ENCODE results near the gene TSPEAR.
"Not testable (repeated sequence)": the region's sequence is repeated elsewhere in the genome, so short reads cannot be mapped to it uniquely, and the experiment has no call there.

The TSPEAR gene

DNA sequence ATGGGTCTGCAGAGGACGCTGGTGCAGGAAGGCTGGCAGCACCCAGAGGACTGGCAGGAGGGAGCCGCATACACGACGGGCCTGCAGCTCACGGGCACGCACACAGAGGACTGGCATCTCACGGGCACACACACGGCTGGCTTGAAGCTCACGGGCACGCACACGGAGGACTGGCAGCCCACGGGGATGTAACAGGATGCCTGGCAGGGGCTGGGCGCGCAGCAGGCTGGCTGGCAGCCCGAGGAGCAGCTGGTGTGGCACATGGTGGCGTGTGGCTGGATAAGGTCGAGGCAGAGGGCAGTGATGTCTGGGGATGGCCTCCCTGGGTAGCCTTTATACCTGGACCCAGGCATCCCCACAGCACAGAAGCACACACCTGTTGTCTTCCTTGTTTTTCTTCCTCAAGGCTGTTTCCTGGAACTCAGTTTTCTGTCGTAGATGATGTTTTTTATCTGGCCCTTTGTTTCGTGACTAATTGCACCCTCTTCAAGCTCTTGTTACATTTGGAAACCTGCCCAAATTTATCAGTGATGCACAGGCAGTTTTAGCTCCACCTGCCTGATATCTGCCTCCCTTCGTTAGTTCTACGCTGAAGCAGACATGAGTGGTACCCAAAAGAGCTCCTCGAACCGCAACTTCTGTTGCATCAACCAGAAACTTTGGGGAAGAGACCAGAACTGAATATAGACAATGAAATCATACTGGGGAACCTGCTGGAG, 29.4 kb downstream of the TSPEAR start, which contains the start of gene KRTAP12-1:
Gene KRTAP12-1 (minus strand): TSS at position 303 of the 719 bp plus-strand sequence. CDS start 40 bp downstream, at position 263.
- DNase-seq = no peak

DNA sequence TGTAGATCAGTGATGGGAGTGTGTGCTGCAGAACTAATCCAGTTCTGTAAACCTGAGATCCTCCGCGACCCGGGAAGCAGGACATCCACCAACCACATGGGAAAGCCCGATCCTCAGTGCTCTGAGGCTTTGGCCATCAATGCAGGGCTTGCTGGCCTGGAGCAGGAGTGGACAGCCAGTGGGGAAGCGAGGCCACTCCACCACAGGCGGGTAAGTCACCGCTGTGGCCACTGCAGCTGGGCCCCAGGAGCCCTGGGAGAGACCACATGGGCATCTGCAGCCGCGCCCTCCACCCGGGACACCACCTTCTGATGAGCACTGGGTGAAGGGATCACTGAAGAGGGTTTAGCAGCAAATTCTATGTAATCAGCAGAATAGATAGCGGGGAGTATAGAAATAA, 30.2 kb downstream of the TSPEAR start:
- DNase-seq = no peak

DNA sequence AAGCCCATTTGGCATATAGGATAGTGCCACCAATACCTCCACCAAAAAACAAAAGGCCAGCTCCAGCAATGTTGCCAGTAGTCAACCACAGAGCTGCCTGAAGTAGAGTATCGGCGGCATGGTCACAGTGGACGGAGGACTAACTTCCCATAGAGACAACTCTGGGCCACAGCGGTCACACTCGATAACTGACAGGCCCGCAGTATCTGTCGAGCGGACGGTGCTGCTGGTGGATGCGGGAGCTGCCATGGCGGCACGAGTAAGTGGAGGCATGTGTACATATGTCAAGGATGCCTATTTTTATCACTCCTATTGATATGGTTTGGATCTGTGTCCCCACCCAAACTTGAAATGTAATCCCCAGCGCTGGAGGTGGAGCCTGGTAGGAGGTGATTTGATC, 33.5 kb downstream of the TSPEAR start:
- DNase-seq = no peak

DNA sequence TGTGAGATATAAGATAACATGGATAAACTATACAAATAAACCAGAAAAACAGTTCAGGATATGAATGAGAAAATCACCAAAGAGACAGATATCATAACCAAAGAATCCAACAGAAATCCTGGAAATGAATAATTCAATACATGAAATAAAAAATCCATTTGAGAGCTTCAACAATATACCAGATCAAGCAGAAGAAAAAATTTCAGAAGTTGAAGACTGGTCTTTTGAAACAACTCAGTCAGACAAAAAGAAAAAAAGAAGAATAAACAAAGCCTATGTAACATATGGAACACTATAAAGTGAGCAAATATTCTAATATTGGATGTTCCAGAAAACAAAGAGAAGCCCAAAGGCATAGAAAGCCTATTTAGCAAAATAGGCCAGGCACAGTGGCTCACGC, 39.5 kb downstream of the TSPEAR start:
- DNase-seq = no peak

DNA sequence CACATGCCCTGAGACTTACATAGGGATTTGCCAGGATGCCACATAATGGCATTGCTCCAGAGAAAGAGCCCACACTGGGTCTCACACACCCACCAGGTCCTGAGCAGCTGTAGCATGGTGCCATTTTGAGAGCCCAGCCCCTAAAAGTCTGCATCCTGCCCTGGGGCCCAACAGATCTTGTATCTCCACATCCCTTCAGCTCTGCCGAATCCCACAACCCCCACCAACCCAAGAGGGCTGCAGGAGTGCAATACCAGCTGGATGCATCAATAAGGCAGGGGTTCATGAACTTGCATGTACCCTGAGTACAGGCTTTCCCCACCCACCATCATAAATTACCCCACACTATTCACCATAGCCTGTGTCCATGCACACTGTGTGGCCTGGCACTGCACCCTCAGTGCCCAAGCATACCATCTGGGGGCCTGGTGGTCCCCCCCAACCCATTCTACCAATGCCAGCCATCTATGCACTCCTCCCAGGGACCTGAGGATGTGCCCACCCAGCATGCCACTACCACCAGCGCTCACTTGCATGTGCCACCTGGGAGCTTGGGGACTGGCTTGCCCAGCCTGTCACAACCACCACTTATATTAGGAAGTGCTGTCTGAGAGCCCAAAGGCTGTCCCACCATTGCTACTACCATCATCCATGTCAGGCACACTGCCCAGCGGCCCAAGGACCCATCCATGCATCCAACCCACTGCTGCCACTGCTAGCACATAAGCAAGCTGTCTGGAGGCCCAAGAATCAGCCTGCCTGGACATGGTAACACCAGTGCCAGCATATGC, 40.5 kb downstream of the TSPEAR start:
- no peak for DNase-seq

DNA sequence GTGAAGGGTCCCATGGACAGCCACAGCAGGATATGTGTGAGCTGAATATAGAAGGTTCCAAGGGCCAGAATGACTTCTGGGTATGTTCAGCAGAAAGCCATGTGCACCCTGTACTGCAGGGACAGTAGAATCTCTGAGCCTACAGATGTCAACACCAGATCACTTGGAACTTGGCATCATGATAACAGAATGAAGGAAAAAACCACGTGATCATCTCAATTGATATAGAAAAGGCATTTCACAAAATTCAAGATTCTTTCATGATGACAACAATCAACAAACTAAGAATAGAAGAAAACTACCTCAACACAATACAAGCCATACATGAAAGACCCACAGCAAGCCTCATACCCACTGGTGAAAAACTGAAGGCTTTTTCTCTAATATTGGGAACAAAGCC, 43.8 kb downstream of the TSPEAR start:
- DNase-seq = no peak

DNA sequence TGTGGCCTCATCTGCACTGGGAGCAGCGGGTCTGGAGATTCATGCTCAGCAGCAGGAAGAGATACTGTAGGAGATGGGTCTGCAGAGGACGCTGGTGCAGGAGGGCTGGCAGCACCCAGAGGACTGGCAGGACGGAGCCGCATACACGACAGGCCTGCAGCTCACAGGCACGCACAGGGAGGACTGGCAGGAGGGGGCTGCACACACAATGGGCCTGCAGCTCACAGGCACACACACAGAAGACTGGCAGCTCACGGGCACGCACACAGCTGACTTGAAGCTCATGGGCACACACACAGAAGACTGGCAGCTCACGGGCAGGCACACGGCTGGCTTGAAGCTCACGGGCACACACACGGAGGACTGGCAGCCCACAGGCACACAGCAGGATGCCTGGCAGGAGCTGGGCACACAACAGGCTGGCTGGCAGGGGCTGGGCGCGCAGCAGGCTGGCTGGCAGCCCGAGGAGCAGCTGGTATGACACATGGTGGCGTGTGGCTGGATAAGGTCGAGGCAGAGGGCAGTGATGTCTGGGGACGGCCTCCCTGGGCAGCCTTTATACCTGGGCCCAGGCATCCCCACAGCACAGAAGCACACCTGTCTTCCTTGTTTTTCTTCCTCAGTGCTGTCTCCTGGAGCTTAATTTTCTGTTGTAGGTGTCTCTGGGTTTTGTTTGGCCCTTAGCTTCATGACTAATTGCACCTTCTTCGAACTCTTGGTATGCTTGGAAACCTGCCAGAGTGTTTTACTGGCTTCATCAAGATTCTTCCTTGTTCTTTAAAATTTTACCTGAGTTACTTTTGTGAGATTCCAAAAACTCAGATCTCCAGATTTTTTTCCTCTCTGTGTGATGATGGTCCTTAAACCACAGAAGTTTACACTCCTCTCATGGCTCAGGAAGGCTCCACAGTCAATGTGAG, 44.7 kb downstream of the TSPEAR start, which contains the start of gene KRTAP12-2:
Gene KRTAP12-2 (minus strand): TSS at position 527 of the 920 bp plus-strand sequence. CDS start 41 bp downstream, at position 486.
- no peak for DNase-seq

DNA sequence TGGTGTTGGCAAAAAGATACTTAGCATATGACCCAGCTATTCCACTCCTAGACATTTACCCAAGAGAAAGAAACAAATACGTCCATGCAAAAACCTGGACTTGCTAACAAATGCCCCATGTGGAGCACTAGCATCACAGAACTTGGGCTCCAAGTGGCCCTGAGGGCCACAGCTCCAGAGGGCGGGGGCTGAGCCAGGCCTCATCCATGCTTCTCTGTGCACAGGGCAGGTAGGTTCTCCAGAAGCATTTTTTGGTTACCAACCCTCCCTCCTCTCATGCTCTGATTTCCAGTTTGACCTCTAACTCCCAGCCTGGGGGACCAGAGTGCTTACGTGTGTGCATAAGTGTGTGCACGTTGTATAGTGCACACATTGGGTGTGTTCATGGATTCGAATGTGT, 46.7 kb downstream of the TSPEAR start:
- no peak for DNase-seq

DNA sequence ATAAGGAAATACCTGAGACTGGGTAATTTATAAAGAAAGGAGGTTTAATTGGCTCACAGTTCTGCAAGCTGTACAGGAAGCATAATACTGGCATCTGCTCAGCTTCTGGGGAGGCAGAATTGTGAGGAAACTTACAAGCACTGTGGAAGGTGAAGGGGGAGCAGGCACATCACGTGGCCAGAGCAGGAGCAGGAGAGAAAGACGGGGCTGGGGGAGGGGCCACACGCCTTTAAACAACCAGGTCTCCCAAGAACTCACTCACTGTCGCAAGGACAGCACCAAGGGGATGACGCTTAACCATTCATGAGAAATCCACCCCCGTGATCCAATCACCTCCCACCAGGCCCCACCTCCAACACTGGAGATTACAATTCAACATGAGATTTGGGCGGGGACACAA, 49.8 kb downstream of the TSPEAR start:
- not testable (repeated sequence) for DNase-seq

DNA sequence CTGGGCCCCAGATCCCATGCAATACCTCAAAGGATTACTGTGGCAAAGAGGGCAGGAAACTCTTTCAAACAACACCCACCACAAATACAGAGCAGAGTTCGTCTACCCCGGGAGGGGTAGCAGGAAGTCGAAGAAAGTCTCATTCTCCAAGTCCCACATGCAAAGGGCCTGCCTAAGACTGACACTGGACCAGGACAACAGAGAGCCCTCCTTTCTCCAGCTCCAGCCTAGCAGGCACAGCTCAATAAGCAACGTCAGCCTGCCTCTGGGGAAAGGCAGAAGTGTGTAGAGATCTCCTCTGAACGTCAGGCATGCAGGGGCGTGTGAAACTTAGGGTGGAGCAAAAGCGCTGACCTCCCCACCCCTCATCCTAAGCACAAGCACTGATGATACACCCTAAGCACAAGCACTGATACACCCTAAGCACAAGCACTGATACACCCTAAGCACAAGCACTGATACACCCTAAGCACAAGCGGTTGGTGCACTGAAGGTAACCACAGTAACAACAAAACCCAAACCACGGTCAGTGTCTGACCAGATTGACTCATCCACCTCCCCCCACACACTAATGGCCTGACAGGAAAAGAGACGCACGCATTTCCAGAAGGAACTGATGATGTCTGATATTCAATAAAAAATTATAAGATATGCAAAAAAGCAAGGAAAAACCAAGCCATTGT, 52.3 kb downstream of the TSPEAR start:
- no peak for DNase-seq

DNA sequence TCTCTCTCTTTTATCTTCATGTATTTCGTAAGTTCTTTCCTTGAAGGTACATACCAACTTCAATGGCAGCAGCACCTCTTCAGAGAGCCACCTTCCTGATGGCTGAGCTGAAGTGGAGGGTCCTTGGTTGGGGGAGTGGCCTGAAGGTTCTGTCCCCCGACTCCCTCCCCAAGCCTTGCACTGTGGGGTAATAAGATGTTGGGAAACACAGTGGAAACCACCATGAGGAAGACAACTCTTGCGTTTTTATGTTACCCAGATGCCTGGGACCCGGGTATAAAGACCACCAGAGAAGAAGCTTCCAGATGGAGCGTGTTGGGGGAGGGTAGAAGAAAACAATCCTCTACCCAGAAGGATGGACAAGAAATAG, 52.8 kb downstream of the TSPEAR start:
- no peak for DNase-seq

DNA sequence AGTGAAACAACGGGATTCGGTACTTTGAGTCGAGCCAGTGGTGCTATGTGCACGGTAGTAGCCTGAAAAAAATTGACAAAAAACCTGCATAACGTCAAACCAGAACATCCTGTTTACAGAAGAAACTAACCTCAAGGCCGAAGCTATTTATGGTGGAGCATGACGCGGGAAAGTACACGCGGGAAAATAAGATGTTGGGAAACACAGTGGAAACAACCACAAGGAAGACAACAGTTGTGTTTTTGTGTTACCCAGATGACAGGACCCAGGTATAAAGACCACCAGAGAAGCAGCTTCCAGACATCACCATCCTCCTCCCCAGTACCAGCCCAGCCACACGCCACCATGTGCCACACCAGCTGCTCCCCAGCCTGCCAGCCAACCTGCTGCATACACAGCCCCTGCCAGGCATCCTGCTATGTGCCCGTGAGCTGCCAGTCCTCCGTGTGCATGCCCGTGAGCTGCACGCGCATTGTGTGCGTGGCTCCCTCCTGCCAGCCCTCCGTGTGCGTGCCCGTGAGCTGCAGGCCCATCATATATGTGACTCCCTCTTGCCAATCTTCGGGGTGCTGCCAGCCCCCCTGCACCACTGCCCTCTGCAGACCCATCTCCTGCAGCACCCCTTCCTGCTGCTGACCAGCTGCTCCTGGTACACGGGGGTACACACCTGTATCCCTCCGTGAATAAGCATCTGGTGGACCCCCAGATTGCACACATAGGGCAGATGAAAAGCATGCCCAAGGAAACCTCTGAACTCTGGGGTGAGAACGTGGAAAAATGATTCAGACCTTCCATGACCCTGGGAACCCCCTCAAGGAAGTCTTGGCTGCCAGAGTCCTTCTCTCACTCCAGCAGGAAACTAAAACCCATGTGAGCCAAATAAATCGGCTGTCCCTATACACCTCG, 53.5 kb downstream of the TSPEAR start, which contains the start of gene KRTAP12-3:
Gene KRTAP12-3 (plus strand): TSS at position 298 of the 906 bp plus-strand sequence. CDS start 48 bp downstream, at position 346.
- DNase-seq = no peak

DNA sequence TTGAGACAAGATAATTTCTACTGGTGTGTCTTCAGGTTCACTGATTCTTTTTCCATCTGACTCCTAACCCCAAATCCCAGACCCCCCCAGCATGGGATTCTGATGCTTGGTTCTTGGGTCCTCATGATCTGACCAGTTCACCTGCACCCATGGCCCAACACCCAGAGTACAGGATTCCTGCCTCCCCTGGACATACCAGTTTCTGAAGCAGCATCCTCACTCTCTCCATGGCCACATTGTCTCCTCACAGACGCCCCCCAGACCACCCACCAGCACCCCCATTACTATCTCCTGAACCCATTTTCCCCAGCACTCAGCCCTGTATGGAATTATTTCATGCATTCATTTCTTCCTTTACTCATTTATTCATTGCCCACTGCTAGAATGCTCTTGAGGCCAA, 54.5 kb downstream of the TSPEAR start:
- no peak for DNase-seq

DNA sequence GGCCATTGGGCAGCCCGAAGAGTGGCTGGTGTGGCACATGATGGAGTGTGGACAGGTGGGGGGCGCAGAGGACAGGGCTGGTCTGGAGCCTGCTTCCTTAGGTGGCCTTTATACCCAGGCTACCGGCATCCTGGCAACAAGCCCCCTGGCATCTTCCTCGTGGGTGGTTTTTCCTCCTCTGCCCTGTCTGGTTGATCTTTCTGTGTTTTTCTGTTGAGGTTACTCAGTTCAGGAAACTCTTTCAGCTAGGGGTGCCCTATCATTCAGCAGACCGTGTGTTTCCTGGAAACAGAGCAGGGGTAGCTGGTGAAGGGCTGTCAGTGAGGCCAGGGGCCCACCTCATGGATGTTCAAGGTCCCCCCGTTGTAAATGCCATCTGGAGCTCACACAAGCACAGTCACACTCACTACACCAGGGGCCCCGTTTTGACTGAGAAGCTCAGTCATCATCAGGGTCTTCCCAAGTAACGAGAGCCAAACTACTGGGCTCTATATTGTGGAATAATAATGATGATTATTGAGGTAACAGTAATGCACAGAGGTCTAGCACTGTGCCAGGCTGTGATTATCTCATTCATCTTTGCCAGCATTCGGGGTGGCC, 56.7 kb downstream of the TSPEAR start, which contains the start of gene KRTAP12-4:
Gene KRTAP12-4 (minus strand): TSS at position 84 of the 600 bp plus-strand sequence. CDS start 45 bp downstream, at position 39.
- no peak for DNase-seq

DNA sequence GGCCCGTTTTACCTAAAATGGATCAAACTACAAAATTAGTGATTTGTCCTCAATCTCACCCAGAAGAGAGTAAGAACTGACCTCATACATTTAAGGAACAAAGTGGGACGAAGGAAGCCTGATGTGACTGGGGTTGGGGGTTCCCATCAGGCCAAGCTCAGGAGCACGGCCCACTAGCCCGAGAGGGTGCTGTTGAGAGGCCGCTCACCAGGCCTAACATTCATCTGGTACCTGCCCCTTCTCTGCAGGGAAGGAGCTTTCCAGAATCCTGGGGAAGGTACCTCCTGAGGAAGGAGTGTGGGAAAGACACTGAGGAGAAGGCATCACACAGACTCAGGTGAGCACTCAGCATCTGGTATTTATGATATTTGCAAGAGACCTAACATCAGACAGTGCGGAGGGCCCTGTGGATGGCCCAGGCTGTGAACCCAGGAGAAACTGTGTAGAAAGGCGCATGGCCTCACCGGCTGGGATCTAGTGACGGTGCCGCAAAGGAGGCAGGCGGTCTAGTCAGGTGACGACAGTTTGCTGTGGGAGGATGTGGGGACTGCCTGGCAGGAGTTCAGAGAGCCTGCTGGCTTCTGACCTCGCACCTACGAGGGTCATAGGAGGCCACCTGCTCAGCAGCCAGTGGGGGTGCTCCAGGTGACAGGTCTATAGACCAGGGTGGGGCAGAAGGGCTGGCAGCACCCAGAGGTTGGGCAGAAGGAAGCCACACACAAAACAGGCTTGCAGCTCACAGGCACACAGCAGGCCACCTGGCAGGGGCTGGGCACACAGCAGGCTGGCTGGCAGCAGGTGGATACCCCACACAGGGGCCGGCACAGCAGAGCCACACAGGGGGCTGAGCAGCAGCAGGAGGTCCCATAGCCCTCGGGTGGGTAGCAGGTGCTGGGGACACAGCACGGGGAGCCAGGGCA, 57.5 kb downstream of the TSPEAR start:
- DNase-seq = no peak

DNA sequence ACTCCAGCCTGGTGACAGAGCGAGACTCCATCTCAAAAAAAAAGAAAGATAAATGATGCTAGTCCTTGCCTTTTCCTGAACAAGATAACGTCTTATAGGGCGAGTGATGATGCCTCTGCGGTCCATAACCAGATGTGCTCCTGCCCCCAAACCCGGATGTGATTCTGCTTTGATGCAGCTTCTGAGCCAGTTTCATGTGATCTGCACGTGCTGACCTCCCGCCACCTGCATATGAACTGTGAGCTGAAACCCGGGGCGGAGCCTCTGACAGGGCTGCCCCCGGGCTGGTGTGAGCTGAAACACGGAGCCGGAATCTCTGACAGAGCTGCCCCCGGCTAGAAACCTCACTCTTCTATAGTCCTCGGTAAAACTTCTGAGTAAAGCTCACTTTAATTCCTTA, 58.2 kb downstream of the TSPEAR start:
- no peak for DNase-seq

DNA sequence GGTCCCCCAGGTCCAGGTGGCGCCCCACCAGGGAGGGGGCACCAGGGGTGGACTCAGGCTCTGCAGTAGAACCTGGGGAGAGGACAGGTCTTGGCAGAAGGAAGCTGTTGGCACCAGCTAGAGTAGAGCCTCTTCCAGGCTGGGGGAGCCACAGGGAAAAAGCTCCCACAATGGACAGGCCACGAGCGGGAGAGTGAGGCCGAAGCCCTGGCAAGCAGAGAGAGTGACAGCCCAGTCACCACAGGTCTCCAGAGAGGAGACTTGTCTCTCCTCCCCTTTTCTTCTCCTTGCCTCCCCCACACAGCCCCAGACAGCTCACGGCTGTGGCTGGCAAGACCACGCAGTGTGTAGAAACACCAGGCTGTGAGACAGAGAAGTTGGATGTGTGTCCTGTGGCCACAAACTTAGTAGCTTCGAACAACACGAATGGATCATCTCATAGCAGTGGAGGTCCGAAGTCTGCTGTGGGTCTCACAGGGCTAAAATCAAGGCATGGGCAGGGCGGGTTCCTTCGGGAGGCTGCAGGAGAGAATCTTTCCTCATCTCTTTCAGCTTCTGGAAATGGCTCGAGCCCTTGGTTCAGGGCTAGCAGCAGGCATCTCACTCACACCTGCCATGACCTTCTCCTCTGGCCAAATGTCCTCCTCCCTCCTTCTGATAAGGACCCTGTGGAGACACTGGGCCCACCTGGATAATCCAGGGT, 60.2 kb downstream of the TSPEAR start:
- DNase-seq = no peak

DNA sequence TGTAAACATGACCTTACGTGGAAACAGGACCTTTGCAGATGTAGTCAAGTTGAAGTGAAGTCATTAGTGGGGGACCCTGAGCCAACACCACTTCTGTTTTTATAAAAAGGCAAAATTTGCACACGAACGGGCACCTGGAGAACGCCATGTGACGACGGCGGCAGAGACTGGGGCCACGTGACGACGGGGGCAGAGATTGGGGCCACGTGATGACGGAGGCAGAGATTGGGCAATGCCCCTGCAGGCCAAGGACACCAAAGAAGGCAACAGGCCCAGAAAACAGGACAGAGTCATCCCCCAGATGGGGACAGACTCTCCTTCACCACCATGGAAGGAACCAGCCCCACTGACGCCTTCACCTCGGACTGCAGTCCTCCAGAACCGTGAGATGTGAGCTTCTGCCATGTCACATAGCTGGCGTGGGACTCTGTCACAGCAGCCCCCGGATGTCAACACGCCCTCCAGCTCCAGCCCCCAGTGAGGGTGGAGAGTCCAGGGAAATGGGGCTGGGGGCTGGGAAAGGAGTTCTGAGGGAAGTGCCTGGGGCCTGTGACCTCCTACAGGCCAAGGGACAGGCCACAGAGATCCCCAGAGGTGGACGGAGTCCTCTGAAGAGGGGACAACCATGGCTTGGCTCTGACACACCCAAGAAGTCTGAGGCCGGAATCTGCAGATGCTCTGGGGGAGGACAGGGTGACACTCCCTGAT, 61.0 kb downstream of the TSPEAR start:
- no peak for DNase-seq

Data from right hindlimb (tissue), 1 donor.